GM06990 (cell line): ENCODE data around the gene AK9.
"Not testable (repeated sequence)": the region's sequence is repeated elsewhere in the genome, so short reads cannot be mapped to it uniquely, and the experiment has no call there.

Experiments used
- DNase-seq: peaks from one replicate; pipeline ENCODE4 v3.0.0-alpha.2; 2011; ENCODE audit not compliant: insufficient read length; ENCODE audit errors: extremely low read depth
- H3K27me3 ChIP-seq: replicated peaks from 2 replicates; pipeline ENCODE4 v1.6.0; 2011; ENCODE audit warnings: low read length; ENCODE audit not compliant: control insufficient read depth, insufficient read depth
- H3K36me3 ChIP-seq: 2 replicates; pipeline ENCODE4 v1.5.1; 2011; ENCODE audit warnings: low read length; ENCODE audit not compliant: control insufficient read depth, insufficient read depth
- H3K4me3 ChIP-seq: replicated peaks from 2 replicates; pipeline ENCODE4 v1.5.1; 2011; ENCODE audit warnings: low read depth, mild to moderate bottlenecking, control low read depth, low read length
- TF ChIP-seq, protein P1 (sequence below): IDR thresholded peaks from 2 replicates; pipeline ENCODE4 v1.5.1; 2011; ENCODE audit warnings: low read length, control low read depth, mild to moderate bottlenecking, inconsistent platforms; ENCODE audit not compliant: insufficient read depth, poor library complexity, severe bottlenecking

Gene AK9

GRCh38 chr6:109465772-109466171, 225.2 kb downstream of the AK9 start:
- Histone ChIP-seq H3K4me3 (no peak overlapping the region), H3K36me3 (peaks cover 21% of the 10 kb centered on the region), H3K27me3 (no peaks in the 10 kb centered on the region)
- DNase-seq = no peak
- TF ChIP-seq, protein P1, sequence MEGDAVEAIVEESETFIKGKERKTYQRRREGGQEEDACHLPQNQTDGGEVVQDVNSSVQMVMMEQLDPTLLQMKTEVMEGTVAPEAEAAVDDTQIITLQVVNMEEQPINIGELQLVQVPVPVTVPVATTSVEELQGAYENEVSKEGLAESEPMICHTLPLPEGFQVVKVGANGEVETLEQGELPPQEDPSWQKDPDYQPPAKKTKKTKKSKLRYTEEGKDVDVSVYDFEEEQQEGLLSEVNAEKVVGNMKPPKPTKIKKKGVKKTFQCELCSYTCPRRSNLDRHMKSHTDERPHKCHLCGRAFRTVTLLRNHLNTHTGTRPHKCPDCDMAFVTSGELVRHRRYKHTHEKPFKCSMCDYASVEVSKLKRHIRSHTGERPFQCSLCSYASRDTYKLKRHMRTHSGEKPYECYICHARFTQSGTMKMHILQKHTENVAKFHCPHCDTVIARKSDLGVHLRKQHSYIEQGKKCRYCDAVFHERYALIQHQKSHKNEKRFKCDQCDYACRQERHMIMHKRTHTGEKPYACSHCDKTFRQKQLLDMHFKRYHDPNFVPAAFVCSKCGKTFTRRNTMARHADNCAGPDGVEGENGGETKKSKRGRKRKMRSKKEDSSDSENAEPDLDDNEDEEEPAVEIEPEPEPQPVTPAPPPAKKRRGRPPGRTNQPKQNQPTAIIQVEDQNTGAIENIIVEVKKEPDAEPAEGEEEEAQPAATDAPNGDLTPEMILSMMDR = no peak

DNA sequence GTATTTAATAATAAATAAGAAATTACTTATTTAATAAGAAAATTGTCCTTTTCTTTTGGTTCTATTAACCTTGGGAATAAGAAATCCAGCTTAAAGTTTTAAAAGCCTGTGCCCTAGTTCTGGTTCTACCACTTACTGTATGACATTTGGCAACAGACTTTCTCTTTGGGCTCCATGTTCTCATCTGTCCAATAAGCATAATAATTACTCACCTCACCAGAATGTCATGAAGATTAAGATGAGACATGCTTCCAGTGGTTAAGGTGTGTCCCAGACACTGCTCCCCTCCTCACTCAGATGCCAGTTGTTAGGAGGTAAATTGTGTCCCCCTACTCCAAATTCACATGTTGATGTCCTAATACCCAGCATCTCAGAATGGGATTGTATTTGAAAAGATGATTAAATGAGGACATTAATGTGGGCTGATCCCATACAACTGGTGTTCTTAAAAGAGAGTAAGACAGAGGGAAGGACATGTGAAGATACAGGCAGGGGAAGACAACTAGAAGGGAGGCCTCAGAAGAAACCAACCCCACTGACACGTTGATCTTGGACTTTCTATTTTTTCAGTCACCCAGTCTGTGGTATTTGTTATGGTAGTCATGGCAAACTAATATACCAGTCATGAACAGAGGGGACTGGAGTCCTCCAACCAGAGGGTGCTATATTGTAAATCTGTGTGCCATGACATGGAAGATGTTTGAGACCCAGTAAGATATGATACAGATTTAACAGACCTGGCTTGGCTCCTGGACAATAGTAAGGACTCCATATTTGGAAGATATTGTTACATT, 229.1 kb downstream of the AK9 start:
- H3K4me3 ChIP-seq = no peak overlapping the region
- TF ChIP-seq, protein P1 = no peak
- H3K36me3 ChIP-seq = peaks cover 10% of the 10 kb centered on the region
- no peak for DNase-seq
- no peaks in the 10 kb centered on the region for H3K27me3 ChIP-seq

GRCh38 chr6:109461205-109461604, 229.8 kb downstream of the AK9 start:
- DNase-seq, H3K36me3 ChIP-seq, H3K27me3 ChIP-seq, H3K4me3 ChIP-seq: not testable (repeated sequence)

- TF ChIP-seq, protein P1 = no peak
- no peak overlapping the region; the same call in 1 of the 2 replicates for H3K4me3 ChIP-seq
- H3K27me3 ChIP-seq = no peaks in the 10 kb centered on the region
- no peak for DNase-seq
- peaks cover 4% of the 10 kb centered on the region for H3K36me3 ChIP-seq
These were observed 230.7 kb downstream of the AK9 start for GRCh38 chr6:109460161-109460829.

DNA sequence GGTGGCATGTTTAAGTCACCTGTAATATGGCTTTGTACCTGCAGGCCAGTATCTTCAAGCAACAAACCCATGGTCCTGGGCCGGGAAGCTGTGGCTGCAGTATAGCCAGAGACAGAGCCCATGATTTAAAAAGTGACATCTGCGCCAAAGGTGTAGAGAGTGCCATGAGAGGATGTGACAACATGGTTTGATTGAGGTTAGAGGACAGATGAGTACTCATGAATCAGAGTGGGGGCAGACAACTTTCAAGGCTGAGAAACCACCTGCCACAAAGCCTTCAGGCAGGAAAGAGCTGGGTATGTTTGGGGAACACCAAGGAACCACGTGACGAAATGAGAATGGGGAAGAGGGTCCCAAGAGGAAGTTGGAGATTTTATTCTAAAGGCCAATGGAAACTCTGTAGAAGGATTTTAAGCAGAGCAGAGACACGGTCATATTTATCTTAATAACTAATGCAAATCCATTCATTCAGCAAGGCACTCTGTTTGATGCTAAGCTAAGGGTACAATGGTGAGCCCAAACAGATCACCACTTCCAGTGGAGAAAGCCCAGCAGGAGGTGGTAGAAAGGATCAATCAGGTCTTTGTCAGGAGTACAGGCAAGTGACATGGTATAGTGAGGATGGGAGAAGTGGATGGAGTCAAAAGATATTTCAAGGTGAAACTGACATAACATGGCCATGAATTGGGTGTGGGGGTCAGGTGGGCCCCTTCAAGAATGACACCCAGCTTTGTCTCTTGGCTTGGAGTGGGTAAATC, 232.0 kb downstream of the AK9 start:
- TF ChIP-seq, protein P1 = no peak

DNA sequence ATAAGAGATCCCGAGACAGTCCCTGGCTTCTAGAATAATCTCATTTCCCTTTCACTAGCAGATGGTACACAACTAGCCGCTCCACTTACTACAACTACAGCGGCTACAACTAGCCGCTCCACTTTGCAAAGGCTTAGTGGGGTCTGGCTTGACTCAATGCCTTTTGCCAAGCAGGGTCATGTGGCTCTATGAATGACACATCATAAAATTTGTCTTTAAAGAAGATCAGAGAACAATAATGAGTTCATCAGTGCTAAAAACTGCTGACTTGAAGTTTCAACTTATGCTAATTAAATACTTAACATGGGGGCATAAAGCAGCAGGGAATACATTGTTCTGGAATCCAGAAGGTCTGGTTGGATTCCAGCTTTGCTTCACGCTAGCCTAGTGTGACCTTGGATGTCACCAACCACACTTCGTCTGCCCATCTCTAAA, 233.4 kb downstream of the AK9 start:
- Histone ChIP-seq H3K36me3 (peaks cover 9% of the 10 kb centered on the region), H3K27me3 (no peaks in the 10 kb centered on the region), H3K4me3 (no peak overlapping the region)
- no peak for DNase-seq
- TF ChIP-seq, protein P1 = no peak

More for the DNA sequence above, 232.0 kb downstream of the AK9 start:
- DNase-seq = no peak
- H3K36me3 ChIP-seq = peaks cover 2% of the 10 kb centered on the region
- H3K27me3 ChIP-seq = no peaks in the 10 kb centered on the region
- H3K4me3 ChIP-seq = no peak overlapping the region
